GM21619 (cell line): Measurements from ENCODE around the gene AKR1C3.
"Not testable (repeated sequence)": the region's sequence is repeated elsewhere in the genome, so short reads cannot be mapped to it uniquely, and the experiment has no call there.

Experiments used
- ATAC-seq: cut with Tn5 transposase; IDR thresholded peaks from one replicate; pipeline ENCODE4 v1.9.1; 2021; ENCODE audit not compliant: unreplicated experiment

Gene AKR1C3

GRCh38 chr10:5136468-5137087, 42.4 kb downstream of the AKR1C3 start:
- ATAC-seq, result no peak

- ATAC-seq, result not testable (repeated sequence)
These were observed 43.5 kb downstream of the AKR1C3 start for GRCh38 chr10:5137699-5138098.

DNA sequence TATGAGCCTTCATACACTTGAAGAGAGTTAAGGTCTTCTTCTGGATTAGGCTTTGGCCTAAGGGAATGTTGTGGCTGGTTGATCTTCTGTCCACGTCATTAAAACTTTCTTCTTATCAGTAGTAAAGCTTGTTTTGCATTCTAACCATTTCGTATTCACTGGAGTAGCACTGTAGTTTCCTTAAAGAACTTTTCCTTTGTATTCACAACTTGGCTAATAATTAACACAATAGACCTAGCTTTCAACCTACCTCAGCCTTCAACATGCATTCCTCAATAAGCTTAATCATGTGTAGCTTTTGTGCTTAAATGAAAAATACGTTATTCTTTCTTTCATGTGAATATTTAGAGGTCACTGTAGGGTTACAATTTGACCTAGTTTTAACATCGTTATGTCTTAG, 48.0 kb downstream of the AKR1C3 start:
- ATAC-seq, result no peak

DNA sequence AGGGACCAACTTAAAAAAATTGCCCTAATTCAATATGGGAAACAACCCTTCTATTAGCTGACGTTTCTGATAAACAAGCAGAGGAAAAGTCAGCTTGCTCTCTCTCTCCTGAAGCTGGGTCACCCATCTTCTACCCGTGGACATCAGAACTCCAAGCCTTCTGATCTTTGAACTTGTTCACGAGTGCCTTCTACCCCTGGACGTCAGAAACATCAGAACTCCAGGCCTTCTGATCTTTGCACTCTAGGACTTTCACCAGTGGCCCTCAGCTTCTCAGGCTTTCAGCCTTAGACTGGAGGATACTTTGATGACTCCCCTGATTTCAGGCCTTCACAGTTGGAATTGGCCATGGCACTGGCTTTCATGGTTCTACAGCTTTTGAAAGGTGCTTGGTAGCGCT, 48.9 kb downstream of the AKR1C3 start:
- ATAC-seq, result no peak

DNA sequence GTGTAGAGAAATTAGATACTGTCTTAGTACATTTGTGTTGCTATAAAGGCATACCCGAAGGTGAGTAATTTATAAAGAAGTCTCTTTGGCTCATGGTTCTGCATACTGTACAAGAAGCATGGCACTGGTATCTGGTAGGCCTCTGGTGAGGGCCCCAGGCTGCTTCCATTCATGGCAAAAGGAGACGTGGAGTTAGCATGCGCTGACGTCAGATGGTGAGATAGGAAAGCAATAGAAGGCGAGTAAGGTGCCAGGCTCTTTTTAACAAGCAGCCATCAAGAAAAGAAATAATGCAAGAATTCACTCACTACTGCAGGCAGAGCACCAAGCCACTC, 52.7 kb downstream of the AKR1C3 start:
- no peak for ATAC-seq

DNA sequence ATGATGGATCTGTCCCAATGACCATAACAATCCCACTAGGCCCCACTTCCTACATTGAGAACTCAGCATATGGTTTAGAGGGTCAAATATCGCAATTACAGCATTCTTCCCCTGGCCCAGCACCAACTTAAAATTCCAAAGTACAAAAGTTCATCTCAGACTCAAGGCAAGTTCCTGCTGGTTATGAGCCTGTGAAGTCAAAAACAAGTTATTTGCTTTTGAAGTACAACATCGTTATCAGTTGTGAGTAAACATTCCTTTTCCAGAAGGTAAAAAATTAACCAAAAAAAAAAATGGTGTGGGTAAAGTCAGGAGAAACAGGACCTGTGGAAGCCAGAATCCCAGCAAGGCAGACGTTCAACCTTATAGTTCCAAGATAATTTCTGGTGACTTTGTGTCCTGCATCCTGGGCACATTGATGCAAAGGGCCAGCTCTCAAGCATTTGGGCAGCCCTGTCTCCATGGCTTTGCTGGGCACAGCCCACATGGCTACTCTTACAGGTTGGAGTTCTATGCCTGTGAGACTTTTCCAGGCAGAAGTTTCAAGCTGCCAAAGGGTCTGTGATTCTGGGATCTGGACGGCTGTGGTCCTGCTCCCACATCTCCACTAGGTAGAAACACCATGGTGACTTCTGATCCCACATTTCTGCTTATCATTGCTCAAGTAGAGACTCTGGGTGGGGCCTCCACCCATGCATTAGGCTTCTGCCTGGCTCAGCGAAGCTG, 53.2 kb downstream of the AKR1C3 start:
- ATAC-seq, result no peak

- no peak for ATAC-seq
These were observed 53.9 kb downstream of the AKR1C3 start for GRCh38 chr10:5147981-5148677.

DNA sequence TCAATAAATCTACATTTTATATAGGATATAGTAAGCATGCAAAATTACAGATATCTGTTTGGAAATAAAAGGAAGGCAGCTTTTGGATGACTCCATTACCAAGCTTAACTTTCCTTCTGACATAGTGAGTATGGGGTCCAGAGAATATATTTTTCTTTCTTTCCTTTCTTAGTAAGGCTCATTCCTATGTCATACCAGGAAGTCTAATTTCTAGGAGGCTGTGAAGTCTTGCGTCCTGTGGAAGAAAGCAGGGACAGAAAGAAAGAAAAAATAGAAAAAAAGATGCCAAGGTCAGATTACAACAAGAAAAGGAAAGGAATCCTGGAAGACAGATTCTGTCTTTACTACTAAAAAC, 54.4 kb downstream of the AKR1C3 start:
- no peak for ATAC-seq

DNA sequence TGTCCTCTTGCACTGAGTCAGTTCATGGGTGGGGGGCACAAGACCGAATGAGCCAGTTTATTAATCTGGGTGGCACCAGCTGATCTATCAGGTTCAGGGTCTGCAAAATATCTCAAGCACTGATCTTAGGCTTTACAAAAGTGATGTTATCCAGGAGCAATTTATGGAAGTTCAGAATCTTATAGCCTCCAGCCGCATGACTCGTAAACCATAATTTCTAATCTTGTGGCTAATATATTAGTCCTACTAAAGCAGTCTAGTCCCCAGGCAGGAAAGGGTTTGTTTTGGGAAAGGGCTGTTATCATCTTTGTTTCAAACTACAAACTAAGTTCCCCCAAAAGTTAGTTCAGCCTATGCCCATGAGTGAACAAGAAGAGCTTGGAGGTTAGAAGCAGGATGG, 56.9 kb downstream of the AKR1C3 start:
- ATAC-seq, result no peak

GRCh38 chr10:5155951-5156350, 61.7 kb downstream of the AKR1C3 start:
- no peak for ATAC-seq
